Measurements from ENCODE around the gene LCLAT1. TPM values are rescaled to one million over a fixed set of nuclear protein-coding genes. Genes with fewer than 3 reads are reported as not detected.

The LCLAT1 gene
- polyA plus RNA-seq, 4 donors: 18.3 to 24.0 (median 21.1) TPM

GRCh38 chr2:30422444-30423040 is 24.5 kb upstream of the LCLAT1 start:
- DNase-seq (ENCODE audit: low read depth in 4 of 4, low spot score in 3 of 4): no peak

- DNase-seq (ENCODE audit: low read depth in 4 of 4, low spot score in 3 of 4): no peak
Observed at GRCh38 chr2:30424231-30424630, 22.8 kb upstream of the LCLAT1 start.

GRCh38 chr2:30425326-30425725 is 21.7 kb upstream of the LCLAT1 start:
- no peak for DNase-seq (ENCODE audit: low read depth in 4 of 4, low spot score in 3 of 4)

GRCh38 chr2:30427606-30428347 is 19.3 kb upstream of the LCLAT1 start:
- DNase-seq (ENCODE audit: low read depth in 4 of 4, low spot score in 3 of 4): no peak

GRCh38 chr2:30428348-30428662 is 18.7 kb upstream of the LCLAT1 start:
- DNase-seq (ENCODE audit: low read depth in 4 of 4, low spot score in 3 of 4): no peak

- DNase-seq (ENCODE audit: low read depth in 4 of 4, low spot score in 3 of 4): no peak
Observed at GRCh38 chr2:30428827-30429461, 18.1 kb upstream of the LCLAT1 start.

GRCh38 chr2:30433541-30434299 is 13.3 kb upstream of the LCLAT1 start:
- DNase-seq (ENCODE audit: low read depth in 4 of 4, low spot score in 3 of 4): no peak

GRCh38 chr2:30434708-30435107 is 12.3 kb upstream of the LCLAT1 start:
- no peak for DNase-seq (ENCODE audit: low read depth in 4 of 4, low spot score in 3 of 4)

GRCh38 chr2:30436859-30437435 is 10.1 kb upstream of the LCLAT1 start:
- no peak for DNase-seq (ENCODE audit: low read depth in 4 of 4, low spot score in 3 of 4)

- DNase-seq (ENCODE audit: low read depth in 4 of 4, low spot score in 3 of 4): no peak
Observed at GRCh38 chr2:30437809-30438548, 9.1 kb upstream of the LCLAT1 start.

- DNase-seq (ENCODE audit: low read depth in 4 of 4, low spot score in 3 of 4): no peak
Observed at GRCh38 chr2:30439296-30439695, 7.8 kb upstream of the LCLAT1 start.

- DNase-seq (ENCODE audit: low read depth in 4 of 4, low spot score in 3 of 4): no peak
Observed at GRCh38 chr2:30439879-30440278, 7.2 kb upstream of the LCLAT1 start.

- no peak for DNase-seq (ENCODE audit: low read depth in 4 of 4, low spot score in 3 of 4)
Observed at GRCh38 chr2:30441023-30441422, 6.0 kb upstream of the LCLAT1 start.

DNA sequence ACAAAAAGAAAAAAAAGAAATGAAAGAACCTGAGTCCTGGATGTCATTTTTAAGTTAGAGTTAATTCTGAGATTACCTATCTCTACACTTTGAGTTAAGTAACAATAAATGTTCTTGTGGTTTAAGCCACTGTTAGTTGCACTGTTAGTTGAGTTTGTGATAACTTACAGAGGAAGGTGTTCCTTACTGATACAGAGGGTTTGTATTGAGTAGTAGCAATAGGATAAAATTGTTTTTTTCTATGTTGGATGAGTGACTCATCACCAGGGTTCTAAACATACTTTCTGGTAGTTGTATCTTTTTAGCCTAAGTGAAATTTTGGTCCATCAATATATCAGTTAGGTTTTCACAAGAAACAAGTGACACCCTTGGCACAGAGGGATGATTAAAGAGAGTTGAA is 4.0 kb upstream of the LCLAT1 start:
- no peak for DNase-seq (ENCODE audit: low read depth in 4 of 4, low spot score in 3 of 4)

DNA sequence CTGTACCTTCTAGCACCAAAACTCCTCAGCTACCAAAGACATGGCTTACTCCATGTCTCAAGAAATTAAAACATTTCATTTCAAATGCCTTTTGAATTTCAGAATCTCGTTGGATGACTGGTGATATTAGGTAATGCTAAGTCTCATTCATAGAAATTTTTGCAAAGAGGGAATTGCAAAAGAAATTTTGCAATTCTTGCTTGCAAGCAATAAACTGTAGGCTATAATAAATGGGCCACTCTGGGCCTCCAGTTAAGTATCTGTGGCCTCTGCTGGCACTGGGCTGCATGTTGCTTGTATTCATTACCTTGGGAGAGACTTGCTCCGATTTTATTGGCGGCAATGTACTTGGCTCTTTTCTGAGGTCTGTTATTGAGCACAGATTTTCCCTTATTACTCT is 2.8 kb upstream of the LCLAT1 start:
- no peak for DNase-seq (ENCODE audit: low read depth in 4 of 4, low spot score in 3 of 4)

DNA sequence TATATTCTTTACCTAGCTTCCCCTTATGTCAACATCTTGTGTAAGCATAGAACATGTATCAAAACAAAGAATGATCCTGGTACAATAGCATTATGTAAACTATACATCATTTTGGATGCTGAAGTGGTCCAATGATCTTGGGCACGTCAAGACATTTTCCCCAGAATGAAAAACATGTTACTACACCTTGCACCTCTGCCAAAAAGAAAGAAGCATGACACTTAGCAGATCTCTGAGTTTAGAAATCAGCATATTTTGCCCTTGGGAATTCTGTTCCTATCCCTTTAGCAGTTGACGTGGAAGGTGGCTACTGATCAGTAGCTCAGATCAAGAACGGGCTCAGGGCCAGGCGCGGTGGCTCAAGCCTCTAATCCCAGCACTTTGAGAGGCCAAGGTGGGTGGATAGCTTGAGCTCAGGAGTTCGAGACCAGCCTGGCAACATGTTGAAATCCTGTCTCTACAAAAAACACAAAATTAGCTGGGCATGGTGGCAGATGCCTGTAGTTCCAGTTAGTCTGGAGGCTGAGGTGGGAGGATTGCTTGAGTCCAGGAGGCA is 1.7 kb upstream of the LCLAT1 start:
- no peak for DNase-seq (ENCODE audit: low read depth in 4 of 4, low spot score in 3 of 4)

GRCh38 chr2:30446602-30447148 is 371 bp upstream of the LCLAT1 start:
- DNase-seq (ENCODE audit: low read depth in 4 of 4, low spot score in 3 of 4): peak in 1 of 4 donors; percentile 31

GRCh38 chr2:30448308-30448707 is 1.3 kb downstream of the LCLAT1 start:
- DNase-seq (ENCODE audit: low read depth in 4 of 4, low spot score in 3 of 4): no peak

DNA sequence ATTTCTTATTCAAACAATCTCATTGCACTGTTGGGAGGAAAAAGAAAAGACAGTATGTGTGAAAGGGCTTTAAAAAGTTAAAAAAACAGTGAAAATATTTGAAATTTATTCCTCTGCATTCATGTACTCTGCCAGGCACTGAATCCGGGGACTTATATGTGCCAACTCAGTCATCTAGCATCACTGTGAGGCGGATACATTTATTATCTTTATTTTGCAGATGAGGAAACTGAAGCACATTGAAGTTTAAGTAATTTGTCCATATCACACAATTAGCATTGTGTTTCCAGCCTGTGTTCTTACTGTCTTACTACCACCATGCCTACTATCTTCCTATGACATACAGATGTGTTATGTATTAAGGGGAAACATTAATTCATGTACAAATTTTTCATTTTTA is 1.8 kb downstream of the LCLAT1 start:
- no peak for DNase-seq (ENCODE audit: low read depth in 4 of 4, low spot score in 3 of 4)

GRCh38 chr2:30450025-30450424 is 3.0 kb downstream of the LCLAT1 start:
- DNase-seq (ENCODE audit: low read depth in 4 of 4, low spot score in 3 of 4): no peak
